Lower leg skin (tissue), 4 donors: ENCODE measurements around the gene CSNK1G1. TPM values are rescaled to one million over a fixed set of nuclear protein-coding genes. Genes with fewer than 3 reads are reported as not detected.

Experiments used
- DNase-seq, 2 donors: peaks; one replicate each; pipeline ENCODE4 v3.0.0-alpha.2; 2019; ENCODE audit warnings: low spot score in 2 of 2
- H3K4me3 ChIP-seq: fragments of 200-600 bp; sonication (generic); 2 replicates; pipeline ENCODE4 v1.5.1; 2017; ENCODE audit warnings: mild to moderate bottlenecking, low read depth; ENCODE audit not compliant: poor library complexity, severe bottlenecking
- CTCF ChIP-seq, 3 donors: fragments of 450-650 bp; IDR thresholded peaks; one replicate each; pipeline ENCODE4 v1.5.1; 2016; ENCODE audit warnings: antibody characterized with exemption in 3 of 3, mild to moderate bottlenecking in 3 of 3, moderate library complexity in 2 of 3
- POLR2A ChIP-seq, 2 donors: fragments of 450-650 bp; IDR thresholded peaks; one replicate each; pipeline ENCODE4 v1.6.1; 2016 to 2017; ENCODE audit warnings: antibody characterized with exemption in 2 of 2, mild to moderate bottlenecking in 1 of 2, moderate library complexity in 1 of 2
- WGBS, 2 donors: methylation state at CpG; one replicate each; pipeline ENCODE4 v1.1.5; 2018; 5-methylcytosine and 5-hydroxymethylcytosine counted together
- intact Hi-C: fragments of 100-400 bp; cut with DNase I; formaldehyde crosslinking; loops from one replicate; pipeline ENCODE4 v1.15.0; 2023; ENCODE audit warnings: low total_unique reads
- total RNA-seq, 4 donors: library from RNA; depleted of rRNA; stranded (reverse); fragments of >200 nt; gene quantifications; one replicate each; pipeline ENCODE4 v1.1.0, GENCODE V29; 2016

The CSNK1G1 gene
- total RNA-seq, 4 donors from 2014 or later, result 11.9 to 16.7 (median 14.1) TPM

GRCh38 chr15:64158363-64159134 lies 197.4 kb downstream of the CSNK1G1 start:
- WGBS, 2 donors, result 82 to 85% methylated on average over 11 of the region's 11 CpGs
- no peak for TF ChIP-seq CTCF (IDR thresholded peaks at IDR 0.05)
- TF ChIP-seq POLR2A (IDR thresholded peaks at IDR 0.05), result no peak
- intact Hi-C loops, result loop anchor here (5.0 to 10.0 kb wide), 2 partner anchors 64 to 411 kb away; partner anchors contain the start of genes CIAO2A and SNX1
- H3K4me3 ChIP-seq, result no peak overlapping the region
- peak in 1 of 2 donors; percentile 80 for DNase-seq

GRCh38 chr15:64157599-64158125 lies 198.3 kb downstream of the CSNK1G1 start:
- no peak overlapping the region for H3K4me3 ChIP-seq
- intact Hi-C loops, result loop anchor here (5.0 to 10.0 kb wide), 2 partner anchors 63 to 410 kb away; partner anchors contain the start of genes CIAO2A and SNX1
- DNase-seq, result peak in 1 of 2 donors; percentile 70
- WGBS, 2 donors, result 92 to 100% methylated on average over 1 of the region's 1 CpG
- TF ChIP-seq POLR2A (IDR thresholded peaks at IDR 0.05) (no peak), CTCF (IDR thresholded peaks at IDR 0.05) (no peak)

GRCh38 chr15:64156652-64157331 lies 199.2 kb downstream of the CSNK1G1 start:
- intact Hi-C loops, result loop anchor here (5.0 to 10.0 kb wide), 2 partner anchors 62 to 409 kb away; partner anchors contain the start of genes CIAO2A and SNX1
- no peak for TF ChIP-seq POLR2A (IDR thresholded peaks at IDR 0.05)
- no peak for TF ChIP-seq CTCF (IDR thresholded peaks at IDR 0.05)
- 86 to 92% methylated on average over 16 of the region's 16 CpGs for WGBS, 2 donors
- H3K4me3 ChIP-seq, result no peak overlapping the region
- DNase-seq, result peak in 1 of 2 donors; percentile 76

- no peak overlapping the region for H3K4me3 ChIP-seq
- intact Hi-C loops, result loop anchor here (5.0 to 10.0 kb wide), 2 partner anchors 61 to 409 kb away; partner anchors contain the start of genes CIAO2A and SNX1
- no peak for TF ChIP-seq POLR2A (IDR thresholded peaks at IDR 0.05)
- TF ChIP-seq CTCF (IDR thresholded peaks at IDR 0.05), result no peak
- DNase-seq, result peak in 1 of 2 donors; percentile 68
- WGBS, 2 donors, result 86 to 88% methylated on average over 15 of the region's 15 CpGs
These were observed 199.9 kb downstream of the CSNK1G1 start for GRCh38 chr15:64155802-64156651.
